ENCODE results near the gene PNPLA2.
A peak's percentile ranks its signal among the peaks of the same experiment; 100 is the strongest.

DNA sequence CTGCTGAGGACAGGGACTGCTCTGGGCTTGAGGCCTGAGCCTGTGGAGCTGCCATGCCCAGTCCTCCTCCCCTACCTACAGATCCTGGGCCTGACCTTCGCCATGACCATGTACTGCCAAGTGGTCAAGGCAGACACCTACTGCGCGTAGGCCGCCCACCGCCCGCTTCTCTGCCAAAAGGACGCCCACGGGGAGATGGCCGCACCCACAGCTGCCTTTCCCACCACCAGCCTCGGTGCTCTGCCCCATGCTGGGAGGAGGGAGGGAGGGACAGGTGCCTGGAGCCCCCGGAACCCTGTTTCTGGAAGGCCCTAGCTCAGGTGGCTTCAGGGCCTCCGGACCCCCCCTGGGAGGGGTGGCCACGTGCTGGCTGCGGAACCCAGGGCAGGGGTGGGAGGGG is 47.8 kb downstream of the PNPLA2 start:
- TF ChIP-seq POLR2AphosphoS5 (IDR thresholded peaks at IDR 0.05; ENCODE audit: low read depth, low read length) (peak; percentile 51), TAF1 (IDR thresholded peaks at IDR 0.05; ENCODE audit: borderline replicate concordance, insufficient read depth, low read length) (peak; percentile 34; the same call in 1 of the 2 replicates)
- TF ChIP-seq, protein P1, sequence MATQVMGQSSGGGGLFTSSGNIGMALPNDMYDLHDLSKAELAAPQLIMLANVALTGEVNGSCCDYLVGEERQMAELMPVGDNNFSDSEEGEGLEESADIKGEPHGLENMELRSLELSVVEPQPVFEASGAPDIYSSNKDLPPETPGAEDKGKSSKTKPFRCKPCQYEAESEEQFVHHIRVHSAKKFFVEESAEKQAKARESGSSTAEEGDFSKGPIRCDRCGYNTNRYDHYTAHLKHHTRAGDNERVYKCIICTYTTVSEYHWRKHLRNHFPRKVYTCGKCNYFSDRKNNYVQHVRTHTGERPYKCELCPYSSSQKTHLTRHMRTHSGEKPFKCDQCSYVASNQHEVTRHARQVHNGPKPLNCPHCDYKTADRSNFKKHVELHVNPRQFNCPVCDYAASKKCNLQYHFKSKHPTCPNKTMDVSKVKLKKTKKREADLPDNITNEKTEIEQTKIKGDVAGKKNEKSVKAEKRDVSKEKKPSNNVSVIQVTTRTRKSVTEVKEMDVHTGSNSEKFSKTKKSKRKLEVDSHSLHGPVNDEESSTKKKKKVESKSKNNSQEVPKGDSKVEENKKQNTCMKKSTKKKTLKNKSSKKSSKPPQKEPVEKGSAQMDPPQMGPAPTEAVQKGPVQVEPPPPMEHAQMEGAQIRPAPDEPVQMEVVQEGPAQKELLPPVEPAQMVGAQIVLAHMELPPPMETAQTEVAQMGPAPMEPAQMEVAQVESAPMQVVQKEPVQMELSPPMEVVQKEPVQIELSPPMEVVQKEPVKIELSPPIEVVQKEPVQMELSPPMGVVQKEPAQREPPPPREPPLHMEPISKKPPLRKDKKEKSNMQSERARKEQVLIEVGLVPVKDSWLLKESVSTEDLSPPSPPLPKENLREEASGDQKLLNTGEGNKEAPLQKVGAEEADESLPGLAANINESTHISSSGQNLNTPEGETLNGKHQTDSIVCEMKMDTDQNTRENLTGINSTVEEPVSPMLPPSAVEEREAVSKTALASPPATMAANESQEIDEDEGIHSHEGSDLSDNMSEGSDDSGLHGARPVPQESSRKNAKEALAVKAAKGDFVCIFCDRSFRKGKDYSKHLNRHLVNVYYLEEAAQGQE (IDR thresholded peaks at IDR 0.05; ENCODE audit: insufficient read depth in 1 of 2, low read depth in 2 of 2, low read length in 2 of 2), result no peak
